ENCODE data around the gene ATF6.

- TF ChIP-seq CREB1 (IDR thresholded peaks at IDR 0.05), result no peak
- no peak for TF ChIP-seq CTCF (IDR thresholded peaks at IDR 0.05; ENCODE audit: control extremely low read depth in 1 of 3, insufficient read depth in 1 of 3, low read depth in 1 of 3, low read length in 3 of 3)
- TF ChIP-seq POLR2A (IDR thresholded peaks at IDR 0.05; ENCODE audit: control extremely low read depth in 1 of 2, low read depth in 2 of 2, low read length in 2 of 2), result no peak
- TF ChIP-seq MAX (IDR thresholded peaks at IDR 0.05), result no peak
- no peak for TF ChIP-seq SIN3A (conservative IDR thresholded peaks at IDR 0.05 in 1 of 2, IDR thresholded peaks at IDR 0.05 in 1 of 2; ENCODE audit: low read depth in 1 of 2, low read length in 2 of 2)
- no peak for TF ChIP-seq SIX5 (IDR thresholded peaks at IDR 0.05; ENCODE audit: low read depth, low read length)
- TF ChIP-seq ZNF274 (IDR thresholded peaks at IDR 0.05; ENCODE audit: borderline replicate concordance, extremely low read depth, low read length), result no peak
Observed at GRCh38 chr1:161936786-161937185, 170.7 kb downstream of the ATF6 start.

All from H1 (cell line).